ENCODE measurements around the gene GPSM1. TPM values are rescaled to one million over a fixed set of nuclear protein-coding genes. Genes with fewer than 3 reads are reported as not detected.

Gene GPSM1
- total and polyA plus RNA-seq, 9 of the 15 experiments (the other 6 are each of a cell fraction or from before 2014, with no cell fraction given), result 0.04 to 14.2 (median 3.1) TPM

DNA sequence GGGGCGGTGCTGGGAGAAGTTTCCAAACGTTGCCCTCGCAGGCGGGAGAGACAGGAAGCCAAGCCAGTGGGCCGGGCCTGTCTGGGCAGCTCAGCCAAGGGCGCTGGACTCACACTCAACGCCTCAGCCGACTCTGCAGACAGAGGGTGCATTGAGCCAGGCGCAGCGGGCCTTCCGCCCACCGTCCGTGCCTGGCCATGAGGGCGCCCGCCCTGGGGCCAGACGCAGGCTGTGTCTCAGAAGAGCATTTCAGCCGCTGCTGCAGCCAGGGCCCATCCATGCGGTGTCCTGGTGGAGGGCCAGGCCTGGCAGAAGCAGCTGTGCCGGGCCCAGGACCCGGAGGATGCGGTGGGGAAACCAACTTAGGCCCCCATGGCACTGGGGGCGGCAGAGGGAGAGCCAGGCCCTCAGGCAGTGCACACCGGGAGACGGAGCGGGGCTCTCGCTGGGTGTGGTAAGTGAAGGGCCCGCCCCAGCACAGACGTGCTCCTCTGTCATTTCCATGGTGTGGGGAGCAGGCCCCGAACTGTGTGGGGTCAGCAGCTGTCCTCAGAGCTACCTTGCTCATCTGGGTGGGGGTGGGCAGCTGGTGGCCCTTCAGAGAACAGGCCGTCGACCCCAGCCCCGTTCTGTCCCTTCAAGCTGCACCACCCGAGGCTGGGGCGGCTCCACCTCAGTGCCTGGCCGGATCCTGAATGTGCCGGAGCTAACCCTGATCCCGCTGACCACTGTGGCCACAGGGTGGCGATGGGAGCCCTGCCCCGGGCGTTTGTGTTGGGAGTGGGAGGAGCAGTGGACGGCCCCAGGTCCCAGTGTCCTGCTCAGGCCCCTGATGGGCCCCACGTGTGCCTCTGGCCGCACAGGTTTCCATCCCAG is 18.2 kb downstream of the GPSM1 start (continued):
- TF ChIP-seq ZNF717 (CRISPR knock-in tag; IDR thresholded peaks at IDR 0.05) (no peak), ZNF263 (CRISPR knock-in tag; IDR thresholded peaks at IDR 0.05; ENCODE audit: borderline replicate concordance) (no peak), E4F1 (CRISPR knock-in tag; IDR thresholded peaks at IDR 0.05; ENCODE audit: borderline replicate concordance) (no peak), HCFC1 (IDR thresholded peaks at IDR 0.05; ENCODE audit: low read depth, low read length) (no peak), ATF7 (IDR thresholded peaks at IDR 0.05) (peak; percentile 25; the same call in 1 of the 2 replicates), IRF1 (CRISPR knock-in tag; IDR thresholded peaks at IDR 0.05; ENCODE audit: borderline replicate concordance) (no peak), MBD2 (IDR thresholded peaks at IDR 0.05; ENCODE audit: borderline replicate concordance, low read depth) (peak; percentile 46; the same call in 1 of the 2 replicates), BDP1 (IDR thresholded peaks at IDR 0.05; ENCODE audit: insufficient read depth, insufficient read length) (no peak), RB1 (IDR thresholded peaks at IDR 0.05; ENCODE audit: low read depth) (peak; percentile 37; the same call in 1 of the 2 replicates), ESRRB (CRISPR knock-in tag; IDR thresholded peaks at IDR 0.05; ENCODE audit: borderline replicate concordance) (no peak), HDAC8 (tag; IDR thresholded peaks at IDR 0.05) (no peak), HSF4 (CRISPR knock-in tag; IDR thresholded peaks at IDR 0.05; ENCODE audit: borderline replicate concordance) (no peak), CHD1 (IDR thresholded peaks at IDR 0.05; ENCODE audit: low read length) (no peak), ZNF174 (CRISPR knock-in tag; IDR thresholded peaks at IDR 0.05) (no peak)

Data from K562 (cell line).